GM19324 (cell line): Measurements from ENCODE around the gene ZBTB26.

Source experiments
- ATAC-seq: cut with Tn5 transposase; IDR thresholded peaks from one replicate; pipeline ENCODE4 v1.9.1; 2021; ENCODE audit warnings: mild to moderate bottlenecking, moderate library complexity; ENCODE audit not compliant: unreplicated experiment, low FRiP score

Gene ZBTB26, protein sequence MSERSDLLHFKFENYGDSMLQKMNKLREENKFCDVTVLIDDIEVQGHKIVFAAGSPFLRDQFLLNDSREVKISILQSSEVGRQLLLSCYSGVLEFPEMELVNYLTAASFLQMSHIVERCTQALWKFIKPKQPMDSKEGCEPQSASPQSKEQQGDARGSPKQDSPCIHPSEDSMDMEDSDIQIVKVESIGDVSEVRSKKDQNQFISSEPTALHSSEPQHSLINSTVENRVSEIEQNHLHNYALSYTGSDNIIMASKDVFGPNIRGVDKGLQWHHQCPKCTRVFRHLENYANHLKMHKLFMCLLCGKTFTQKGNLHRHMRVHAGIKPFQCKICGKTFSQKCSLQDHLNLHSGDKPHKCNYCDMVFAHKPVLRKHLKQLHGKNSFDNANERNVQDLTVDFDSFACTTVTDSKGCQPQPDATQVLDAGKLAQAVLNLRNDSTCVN

DNA sequence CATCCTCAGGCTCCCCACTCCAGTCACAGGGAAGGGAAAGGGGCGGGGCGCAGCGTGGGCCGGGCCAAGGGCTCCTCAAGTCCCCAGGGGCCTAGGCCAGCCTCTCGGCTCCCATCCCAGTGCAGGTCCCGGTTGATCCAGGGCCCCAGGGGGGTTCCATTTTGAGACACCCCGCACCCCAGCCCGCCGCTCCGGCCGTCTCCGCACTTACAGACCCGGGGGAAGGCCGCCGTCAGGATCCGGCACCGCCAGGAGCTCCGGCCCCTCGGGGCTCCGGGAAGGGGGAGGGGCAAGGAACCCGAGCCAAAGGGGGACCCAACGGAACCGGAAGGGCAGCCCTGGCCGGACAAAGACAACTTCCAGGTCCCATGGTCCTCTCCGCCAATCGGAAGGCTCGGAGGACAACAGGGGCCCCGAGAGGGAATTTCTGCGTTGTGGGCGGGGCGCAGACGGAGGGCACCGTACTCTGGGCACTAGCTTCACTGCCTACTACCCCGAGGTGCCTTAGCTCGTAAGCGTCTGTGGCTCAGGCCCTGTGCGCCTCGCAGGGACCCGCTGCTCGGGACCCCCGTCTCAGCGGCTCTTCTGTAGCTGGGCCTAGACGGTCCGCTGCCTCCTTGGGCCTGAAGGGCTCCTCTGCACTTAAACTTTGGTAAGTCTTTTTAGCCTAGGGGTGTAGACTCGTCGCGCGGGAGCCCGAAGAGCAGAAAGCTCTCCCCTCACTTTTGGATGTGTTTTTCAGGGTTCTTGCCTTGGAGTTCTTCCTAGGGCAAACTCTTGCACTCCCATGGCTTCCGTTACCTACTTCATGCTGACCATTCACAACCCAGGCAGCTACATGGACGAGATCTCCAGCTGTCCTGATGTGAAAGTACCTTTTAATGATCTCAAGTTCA is at the start of gene ZBTB26:
ZBTB26 (minus strand) TSS at position 287 of the 896 bp plus-strand sequence. CDS start 11,578 bp downstream, outside the sequence.
- peak; percentile 96 for ATAC-seq

DNA sequence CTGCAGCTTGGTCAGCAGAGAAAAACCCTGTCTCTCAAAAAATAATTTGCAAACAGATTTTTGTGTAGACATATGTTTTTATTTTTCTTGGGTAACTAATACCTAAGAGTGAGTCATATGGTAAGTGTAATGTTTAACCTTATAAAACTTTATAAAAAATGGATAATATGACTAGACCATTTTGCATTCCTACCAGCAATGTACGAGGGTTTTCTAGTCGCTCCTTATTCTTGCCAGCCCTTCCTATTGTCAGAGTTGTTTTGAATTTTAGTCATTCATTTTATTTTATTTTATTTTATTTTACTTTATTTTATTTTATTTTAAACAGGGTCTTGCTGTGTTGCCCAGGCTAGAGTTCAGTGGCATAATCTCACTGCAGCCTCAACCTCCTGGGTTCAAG is 47.3 kb upstream of the ZBTB26 start:
- ATAC-seq, result no peak

DNA sequence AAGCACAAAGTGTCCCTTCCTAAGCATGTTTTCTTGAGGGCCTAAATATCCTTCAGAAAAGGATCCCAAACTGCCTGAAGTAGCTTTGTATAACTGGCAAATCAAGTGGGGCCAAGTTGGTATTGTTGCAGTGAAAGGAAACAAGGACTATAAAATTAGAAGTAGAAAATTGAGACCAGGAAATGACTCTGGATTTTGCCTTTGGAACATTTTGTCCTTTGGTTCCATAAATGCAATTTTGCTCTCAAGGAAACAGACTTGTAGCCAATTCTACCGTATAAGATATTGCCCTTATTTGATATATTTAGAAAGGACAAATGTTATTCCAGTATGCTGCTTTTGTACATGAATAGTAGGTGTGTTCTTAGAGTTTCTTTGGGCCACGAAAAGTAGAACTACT is 43.9 kb upstream of the ZBTB26 start:
- ATAC-seq, result no peak

DNA sequence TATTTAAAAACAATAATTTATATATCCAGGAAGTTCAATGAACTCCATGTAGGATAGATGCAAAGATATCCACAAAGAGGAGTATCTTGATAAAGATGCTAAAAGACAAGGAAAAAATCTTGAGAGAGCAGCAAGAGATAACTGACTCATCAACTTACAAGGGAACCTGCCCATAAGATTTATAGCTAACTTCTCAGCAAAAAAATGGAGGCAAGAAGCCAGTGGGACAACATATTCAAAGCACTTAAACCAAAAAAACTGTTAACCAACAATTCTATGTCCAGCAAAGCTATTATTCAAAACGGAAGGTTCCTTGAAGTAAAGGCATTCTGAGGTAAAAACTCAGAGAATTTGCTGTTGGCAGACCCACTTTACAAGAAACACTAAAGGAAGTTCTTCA is 29.8 kb upstream of the ZBTB26 start:
- no peak for ATAC-seq

DNA sequence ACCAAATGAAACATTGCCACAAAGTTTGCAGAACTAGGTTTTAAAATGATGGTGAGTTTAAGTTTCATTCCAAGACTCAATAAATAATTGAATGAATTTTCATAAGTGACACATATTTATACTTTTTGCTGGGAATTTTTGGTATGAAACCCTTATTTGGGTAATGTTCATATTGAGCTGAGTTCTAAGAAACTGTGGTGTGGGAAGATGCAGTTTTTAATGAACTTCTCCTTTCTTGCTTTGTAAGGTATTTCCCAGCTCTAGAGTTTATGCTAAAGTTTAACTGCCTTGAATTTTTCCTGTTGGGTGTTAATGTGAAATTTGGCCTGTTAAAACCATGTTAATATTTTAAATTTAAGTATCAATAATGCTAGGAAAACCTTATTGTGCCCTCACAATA is 24.6 kb upstream of the ZBTB26 start:
- no peak for ATAC-seq

DNA sequence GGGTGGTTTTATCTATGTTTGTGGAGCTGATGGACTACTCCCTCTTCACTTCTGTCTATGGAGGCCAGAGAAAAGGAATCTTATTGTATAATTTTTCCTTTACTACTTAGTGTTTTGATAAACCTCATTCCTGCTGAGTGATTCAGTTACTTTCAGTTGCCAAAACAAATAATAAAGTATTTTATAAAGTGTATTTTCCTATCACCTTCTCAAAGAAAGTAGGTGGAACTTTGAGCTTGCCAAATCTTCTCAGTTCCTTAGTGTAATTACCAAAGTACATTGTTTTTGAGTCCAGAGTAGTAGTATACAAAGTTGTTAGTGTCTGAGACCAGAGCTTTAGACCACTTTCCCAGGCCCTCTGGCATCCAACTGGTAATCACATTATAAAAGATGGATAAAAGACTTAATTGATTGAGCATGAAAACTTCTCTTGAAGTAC is 23.0 kb upstream of the ZBTB26 start:
- no peak for ATAC-seq

DNA sequence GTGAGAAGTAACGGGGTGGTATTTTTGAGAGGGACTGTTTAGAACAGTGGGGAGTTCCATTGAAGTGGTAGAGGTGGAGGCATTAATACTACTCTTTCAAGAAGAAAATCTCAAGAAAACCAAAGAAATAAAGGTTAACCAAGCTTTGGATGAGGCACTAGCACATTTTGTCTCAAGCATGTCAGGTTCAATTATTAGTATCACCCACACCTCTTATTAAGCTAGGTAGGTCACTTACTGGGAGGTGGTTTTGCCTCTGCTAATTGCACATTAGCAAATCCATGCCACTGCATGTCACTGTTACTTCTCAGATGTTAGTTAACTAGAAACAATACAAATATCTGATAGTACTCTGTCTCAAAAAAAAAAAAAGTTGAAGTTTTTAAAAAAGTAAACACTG is 19.7 kb upstream of the ZBTB26 start:
- no peak for ATAC-seq

DNA sequence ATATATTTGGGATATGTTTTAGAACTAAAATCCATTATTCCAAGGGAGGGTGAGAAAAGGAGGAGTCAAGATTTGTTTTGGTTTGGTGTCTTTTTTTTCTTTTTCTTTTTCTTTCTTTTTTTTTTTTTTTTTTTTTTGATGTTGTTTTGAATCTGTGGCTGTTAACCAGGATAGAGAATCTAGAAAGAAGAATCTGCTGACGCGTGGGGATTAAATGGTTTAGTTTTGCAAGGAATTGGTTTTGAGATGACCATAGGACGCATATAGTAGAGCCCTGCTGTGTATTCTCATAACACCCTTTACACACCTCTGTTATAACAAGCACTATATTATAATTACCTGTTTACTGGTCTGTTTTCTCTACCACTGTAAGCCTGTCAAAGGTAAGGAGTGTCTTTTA is 19.0 kb upstream of the ZBTB26 start:
- no peak for ATAC-seq

DNA sequence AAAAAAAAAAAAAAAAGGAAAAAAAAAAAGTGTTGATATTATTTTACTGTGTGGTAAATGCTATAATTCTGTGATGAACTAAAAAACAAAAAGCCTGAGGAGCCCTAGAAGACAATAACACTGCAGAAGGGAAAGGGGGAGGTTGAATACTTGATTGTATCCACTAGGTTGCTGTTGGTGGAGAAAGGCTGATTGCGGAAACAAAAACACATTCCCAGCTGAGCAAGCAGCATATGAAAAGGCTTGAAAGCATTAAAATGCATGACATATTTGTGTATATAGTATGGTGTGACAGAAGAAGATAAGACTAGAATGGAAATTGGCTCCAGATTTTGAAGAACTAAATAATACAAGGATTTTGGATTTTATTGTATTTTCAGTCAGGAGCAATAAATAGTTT is 18.4 kb upstream of the ZBTB26 start:
- no peak for ATAC-seq

DNA sequence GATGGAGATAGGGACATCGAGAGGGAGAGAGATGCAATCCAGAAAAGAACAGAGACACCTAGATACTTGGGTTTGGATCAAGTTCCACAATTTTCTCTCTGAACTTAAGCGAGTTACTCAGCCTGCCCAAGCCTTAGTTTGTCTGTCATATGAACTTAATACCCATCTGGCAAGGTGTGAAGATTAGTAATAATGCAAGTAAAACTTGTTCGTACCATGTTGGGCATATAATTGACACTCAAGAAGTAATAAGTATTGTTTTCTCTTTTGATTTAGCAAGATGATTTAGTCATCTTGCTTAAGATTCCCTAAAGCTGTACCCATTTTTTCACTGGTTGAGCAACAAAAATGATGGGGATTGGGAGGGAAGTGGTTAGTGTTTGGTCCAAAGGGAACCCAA is 17.0 kb upstream of the ZBTB26 start:
- no peak for ATAC-seq

DNA sequence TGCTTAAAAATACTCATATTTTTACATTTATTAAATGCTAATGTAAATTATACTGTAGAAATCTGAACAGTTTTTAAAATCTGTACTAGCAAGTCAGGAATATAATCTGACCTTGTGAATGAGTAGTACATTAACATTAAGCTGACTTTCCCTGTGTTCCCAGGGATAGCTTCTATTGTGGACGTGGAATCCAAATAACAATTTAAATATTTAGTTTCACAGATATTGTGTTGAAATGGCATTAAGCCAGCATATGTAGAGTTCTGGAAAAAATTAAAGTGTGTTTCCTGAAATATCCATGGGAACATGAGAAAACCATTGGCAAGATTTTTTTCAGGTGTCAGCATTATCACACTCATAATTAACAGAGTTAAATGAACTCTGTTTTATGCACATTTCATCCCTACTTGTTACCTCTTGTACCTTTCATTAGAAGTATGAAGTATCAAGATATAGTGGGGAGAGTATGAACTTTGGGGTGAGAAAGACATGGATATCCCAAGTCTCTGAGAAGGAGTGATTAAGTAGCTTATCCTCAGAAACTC is 15.2 kb upstream of the ZBTB26 start:
- ATAC-seq, result no peak

DNA sequence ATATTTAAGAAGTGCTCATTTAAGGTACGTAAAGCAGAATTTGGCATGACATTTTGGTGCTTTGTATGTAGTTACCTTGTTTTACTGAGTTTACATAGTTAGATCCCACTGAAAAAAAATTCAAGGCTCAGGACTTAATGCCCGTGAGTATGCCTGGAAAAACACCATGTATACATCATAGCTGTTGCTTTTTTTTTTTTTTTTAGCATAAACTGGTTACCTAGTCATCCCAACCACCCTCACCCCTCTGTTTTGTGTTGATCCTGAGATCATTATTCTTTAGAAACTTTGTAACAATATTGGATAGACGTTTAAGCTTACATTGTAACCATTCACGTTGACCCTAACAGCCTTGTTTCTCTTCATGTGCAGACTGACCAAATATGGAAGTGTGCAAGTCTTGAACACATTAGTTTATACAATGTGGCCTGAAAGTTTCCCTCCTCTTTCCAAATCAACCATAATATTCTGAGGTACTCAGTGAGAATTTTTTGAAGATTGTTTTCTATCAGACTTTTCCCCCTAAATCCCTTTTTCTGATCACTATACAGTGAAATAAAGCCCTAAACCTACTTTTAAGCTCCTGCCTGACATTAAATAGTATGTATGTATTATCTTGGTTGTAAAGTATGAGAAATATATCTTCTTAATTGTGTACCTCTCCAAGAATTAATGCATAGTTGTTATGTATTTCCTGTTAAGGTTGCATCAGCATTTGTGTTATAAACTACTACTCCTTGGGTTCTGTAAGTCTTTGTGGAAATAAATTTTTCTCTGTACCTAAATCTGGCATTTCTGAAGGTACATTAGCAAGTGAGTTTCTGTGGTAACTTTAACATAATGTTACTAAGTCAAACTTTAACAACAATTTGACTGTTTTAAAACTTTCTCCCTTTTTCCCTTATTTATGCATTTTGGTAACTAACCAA is 13.9 kb upstream of the ZBTB26 start:
- ATAC-seq, result no peak

DNA sequence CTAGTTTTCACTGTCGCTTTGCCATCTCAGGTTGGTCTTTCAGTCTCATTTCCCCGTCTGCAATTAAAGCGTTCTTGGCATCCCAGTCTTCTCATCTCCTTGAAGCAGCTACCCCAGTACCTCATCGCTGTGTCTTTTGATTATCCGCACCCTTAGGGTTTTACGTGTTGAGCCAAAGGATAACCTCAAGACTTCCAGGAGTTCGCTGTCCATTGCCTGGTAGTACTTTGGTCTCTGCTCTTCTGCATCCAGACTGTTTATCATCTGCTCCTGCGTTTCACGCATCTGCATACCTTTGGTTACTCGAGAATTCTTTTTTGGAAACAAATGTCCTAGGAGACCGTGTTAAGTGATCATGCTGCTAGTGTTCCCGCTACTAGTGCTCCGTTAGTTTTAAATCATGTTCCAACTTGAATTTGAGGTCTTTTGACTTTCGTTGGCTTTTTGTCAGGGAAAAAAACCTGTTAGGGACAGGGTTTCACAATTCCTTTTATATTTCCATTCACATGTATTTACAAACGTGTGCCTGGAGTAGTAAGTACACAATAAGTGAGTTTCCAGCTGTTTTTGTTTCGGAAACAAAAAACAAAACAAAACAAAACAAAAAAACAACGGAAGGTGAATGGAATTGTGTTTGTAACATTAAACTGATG is 10.4 kb upstream of the ZBTB26 start:
- ATAC-seq, result peak; percentile 1

DNA sequence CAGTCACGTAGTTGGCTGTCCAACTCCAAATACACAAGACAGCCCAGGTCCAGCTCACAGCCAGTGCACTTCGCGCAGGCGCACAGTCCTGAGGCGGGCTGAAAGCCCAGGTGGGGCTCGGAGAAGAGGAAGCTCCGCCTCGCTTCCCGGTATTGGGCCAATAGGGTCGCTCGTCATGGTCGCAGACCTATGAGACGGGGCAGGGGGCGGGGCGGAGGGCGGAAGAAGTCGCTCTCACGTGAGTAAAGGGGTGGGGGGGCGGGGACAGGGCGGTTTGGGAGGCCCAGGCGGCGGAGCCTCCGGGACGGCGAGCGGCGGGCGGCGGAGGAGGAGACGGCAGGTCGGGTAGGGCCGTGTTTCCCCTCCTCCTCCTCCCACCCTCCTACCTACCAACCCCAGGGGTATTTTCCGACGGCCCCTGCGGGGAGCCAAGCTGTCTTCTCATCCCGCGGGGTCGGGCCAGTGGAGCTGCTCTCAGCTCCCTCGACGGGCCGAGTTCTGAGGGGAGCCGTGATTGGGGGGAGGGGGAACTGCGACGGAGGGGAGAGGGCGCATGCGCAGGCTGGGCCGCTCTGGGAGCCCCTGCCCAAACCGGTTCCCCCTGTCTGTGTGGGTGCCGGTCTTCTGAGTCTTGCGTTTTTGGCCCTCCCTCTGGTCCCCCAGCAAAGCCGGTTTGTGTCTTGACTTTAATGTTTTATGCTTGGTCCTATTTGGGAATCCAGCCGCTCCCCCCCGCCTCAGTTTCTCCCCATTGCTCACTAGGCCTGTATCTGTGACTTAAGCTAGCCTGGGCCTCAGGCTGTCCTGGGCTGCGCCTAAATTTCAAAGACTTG is 9.7 kb upstream of the ZBTB26 start, which contains the start of gene RABGAP1:
RABGAP1 (plus strand) TSS at position 272 of the 833 bp plus-strand sequence. CDS start 16,040 bp downstream, outside the sequence.
- ATAC-seq, result peak; percentile 99

DNA sequence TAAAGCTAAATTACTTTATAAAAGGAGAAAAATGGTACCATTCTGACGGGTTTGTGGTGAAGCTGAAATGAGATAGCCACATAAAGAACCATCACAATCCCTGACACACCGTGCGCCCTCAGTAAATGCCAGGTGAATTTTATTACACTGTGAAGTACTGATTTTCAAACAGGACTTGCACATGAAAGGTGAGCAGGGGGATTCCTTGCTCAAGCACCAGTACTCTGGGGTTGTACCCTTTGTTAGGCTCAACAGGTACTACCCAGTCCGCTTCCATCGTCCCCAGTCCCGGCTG is 9.1 kb upstream of the ZBTB26 start:
- ATAC-seq, result no peak

DNA sequence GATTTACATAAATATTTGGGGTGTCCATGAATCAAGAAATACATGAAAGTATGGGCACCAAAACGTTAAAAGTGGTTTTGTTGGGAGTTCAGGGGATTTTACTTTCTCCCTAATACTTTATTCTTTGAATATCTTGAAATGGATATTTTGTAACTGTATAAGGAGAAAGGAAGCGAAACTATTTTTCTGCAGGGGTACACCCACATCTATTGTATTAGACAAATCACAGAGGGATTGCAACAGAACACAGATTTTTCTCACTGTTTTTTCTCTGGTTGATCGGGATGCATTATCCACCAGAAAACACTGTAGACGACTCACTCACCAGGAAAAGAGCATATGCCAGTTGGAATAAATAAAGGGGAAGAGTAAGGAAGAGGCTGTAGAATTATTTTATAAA is 8.3 kb upstream of the ZBTB26 start:
- ATAC-seq, result no peak

DNA sequence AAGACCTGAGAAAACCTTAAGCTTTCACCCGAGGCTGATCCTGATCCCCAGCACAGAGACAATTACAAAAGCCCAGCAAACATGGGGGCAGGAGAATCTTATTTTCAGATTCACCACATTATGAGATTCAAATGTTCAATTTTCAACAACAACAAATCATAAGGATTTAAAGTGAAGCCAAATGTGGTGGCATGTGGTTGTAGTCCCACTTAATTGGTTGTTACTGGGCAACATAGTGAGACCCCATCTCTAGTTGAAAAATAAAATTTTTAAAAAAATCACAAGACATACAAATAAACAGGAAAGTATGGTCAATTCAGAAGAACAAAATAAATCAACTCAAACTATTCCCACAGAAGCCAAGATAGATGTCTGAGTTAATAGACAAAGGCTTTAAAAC is 5.6 kb upstream of the ZBTB26 start:
- ATAC-seq, result no peak

DNA sequence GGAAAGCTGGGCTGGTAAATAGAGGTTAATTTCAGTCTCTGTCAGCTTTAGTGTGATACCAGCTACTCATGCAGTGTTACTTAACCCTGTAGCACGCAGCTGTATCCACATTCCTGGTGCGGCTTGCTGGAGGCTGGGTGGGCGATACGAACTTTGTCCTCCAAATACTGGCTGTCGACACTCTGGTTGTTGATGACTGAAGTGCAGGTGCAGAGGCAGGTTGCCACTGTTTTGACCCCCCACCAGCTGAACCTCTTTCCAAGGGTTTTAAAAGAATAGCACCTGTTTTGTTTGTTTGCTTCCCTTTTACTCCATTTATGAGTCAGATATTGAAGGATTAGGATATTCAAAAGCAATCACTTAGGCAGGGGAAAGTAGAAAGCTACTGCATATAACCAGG is 5.2 kb upstream of the ZBTB26 start:
- no peak for ATAC-seq
